ENCODE data around the gene ZNF503. TPM values are rescaled to one million over a fixed set of nuclear protein-coding genes. Genes with fewer than 3 reads are reported as not detected.

The ZNF503 gene
- total and polyA plus RNA-seq, 2 experiments from 2014 or later = 0.21 TPM; not detected in 1

- H3K9me2 ChIP-seq (ENCODE audit: insufficient read depth) = no peaks in the 10 kb centered on the region
- peaks cover 10% of the 10 kb centered on the region for H3K27me3 Mint-ChIP-seq (ENCODE audit: insufficient read depth, low read depth, poor library complexity)
- no peaks in the 10 kb centered on the region; the same call in 2 of the 3 replicates for H3K9me3 Mint-ChIP-seq
- no peak for ATAC-seq
- no peak overlapping the region for H2AFZ ChIP-seq
- H3K27ac Mint-ChIP-seq = no peak overlapping the region
- no peaks in the 10 kb centered on the region for H3K79me2 ChIP-seq (replicated peaks; ENCODE audit: insufficient read depth)
- H3K27me3 ChIP-seq (ENCODE audit: insufficient read depth) = no peaks in the 10 kb centered on the region
- DNase-seq (ENCODE audit: low spot score) = no peak
- H3K36me3 Mint-ChIP-seq (ENCODE audit: low read depth) = no peaks in the 10 kb centered on the region
- H3K36me3 ChIP-seq (ENCODE audit: insufficient read depth) = no peaks in the 10 kb centered on the region
- no peak overlapping the region for H3K27ac ChIP-seq (ENCODE audit: low read depth)
- H3K4me1 Mint-ChIP-seq = no peaks in the 10 kb centered on the region
- no peak overlapping the region for H3K4me3 Mint-ChIP-seq
- H3F3A ChIP-seq (replicated peaks; ENCODE audit: low read depth) = no peaks in the 10 kb centered on the region
- H4K20me1 ChIP-seq (replicated peaks; ENCODE audit: insufficient read depth) = no peaks in the 10 kb centered on the region
- no peak overlapping the region for H3K4me3 ChIP-seq
- no peak overlapping the region for H3K4me2 ChIP-seq
- no peaks in the 10 kb centered on the region for H3K4me1 ChIP-seq (ENCODE audit: insufficient read depth)
- no peak for TF ChIP-seq CREB1 (CRISPR knock-in tag; IDR thresholded peaks at IDR 0.05; ENCODE audit: low read depth)
- TF ChIP-seq, protein P1, sequence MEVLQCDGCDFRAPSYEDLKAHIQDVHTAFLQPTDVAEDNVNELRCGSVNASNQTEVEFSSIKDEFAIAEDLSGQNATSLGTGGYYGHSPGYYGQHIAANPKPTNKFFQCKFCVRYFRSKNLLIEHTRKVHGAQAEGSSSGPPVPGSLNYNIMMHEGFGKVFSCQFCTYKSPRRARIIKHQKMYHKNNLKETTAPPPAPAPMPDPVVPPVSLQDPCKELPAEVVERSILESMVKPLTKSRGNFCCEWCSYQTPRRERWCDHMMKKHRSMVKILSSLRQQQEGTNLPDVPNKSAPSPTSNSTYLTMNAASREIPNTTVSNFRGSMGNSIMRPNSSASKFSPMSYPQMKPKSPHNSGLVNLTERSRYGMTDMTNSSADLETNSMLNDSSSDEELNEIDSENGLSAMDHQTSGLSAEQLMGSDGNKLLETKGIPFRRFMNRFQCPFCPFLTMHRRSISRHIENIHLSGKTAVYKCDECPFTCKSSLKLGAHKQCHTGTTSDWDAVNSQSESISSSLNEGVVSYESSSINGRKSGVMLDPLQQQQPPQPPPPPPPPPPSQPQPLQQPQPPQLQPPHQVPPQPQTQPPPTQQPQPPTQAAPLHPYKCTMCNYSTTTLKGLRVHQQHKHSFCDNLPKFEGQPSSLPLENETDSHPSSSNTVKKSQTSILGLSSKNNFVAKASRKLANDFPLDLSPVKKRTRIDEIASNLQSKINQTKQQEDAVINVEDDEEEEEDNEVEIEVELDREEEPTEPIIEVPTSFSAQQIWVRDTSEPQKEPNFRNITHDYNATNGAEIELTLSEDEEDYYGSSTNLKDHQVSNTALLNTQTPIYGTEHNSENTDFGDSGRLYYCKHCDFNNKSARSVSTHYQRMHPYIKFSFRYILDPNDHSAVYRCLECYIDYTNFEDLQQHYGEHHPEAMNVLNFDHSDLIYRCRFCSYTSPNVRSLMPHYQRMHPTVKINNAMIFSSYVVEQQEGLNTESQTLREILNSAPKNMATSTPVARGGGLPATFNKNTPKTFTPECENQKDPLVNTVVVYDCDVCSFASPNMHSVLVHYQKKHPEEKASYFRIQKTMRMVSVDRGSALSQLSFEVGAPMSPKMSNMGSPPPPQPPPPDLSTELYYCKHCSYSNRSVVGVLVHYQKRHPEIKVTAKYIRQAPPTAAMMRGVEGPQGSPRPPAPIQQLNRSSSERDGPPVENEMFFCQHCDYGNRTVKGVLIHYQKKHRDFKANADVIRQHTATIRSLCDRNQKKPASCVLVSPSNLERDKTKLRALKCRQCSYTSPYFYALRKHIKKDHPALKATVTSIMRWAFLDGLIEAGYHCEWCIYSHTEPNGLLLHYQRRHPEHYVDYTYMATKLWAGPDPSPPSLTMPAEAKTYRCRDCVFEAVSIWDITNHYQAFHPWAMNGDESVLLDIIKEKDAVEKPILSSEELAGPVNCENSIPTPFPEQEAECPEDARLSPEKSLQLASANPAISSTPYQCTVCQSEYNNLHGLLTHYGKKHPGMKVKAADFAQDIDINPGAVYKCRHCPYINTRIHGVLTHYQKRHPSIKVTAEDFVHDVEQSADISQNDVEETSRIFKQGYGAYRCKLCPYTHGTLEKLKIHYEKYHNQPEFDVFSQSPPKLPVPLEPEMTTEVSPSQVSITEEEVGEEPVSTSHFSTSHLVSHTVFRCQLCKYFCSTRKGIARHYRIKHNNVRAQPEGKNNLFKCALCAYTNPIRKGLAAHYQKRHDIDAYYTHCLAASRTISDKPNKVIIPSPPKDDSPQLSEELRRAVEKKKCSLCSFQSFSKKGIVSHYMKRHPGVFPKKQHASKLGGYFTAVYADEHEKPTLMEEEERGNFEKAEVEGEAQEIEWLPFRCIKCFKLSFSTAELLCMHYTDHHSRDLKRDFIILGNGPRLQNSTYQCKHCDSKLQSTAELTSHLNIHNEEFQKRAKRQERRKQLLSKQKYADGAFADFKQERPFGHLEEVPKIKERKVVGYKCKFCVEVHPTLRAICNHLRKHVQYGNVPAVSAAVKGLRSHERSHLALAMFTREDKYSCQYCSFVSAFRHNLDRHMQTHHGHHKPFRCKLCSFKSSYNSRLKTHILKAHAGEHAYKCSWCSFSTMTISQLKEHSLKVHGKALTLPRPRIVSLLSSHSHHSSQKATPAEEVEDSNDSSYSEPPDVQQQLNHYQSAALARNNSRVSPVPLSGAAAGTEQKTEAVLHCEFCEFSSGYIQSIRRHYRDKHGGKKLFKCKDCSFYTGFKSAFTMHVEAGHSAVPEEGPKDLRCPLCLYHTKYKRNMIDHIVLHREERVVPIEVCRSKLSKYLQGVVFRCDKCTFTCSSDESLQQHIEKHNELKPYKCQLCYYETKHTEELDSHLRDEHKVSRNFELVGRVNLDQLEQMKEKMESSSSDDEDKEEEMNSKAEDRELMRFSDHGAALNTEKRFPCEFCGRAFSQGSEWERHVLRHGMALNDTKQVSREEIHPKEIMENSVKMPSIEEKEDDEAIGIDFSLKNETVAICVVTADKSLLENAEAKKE (CRISPR knock-in tag; IDR thresholded peaks at IDR 0.05) = no peak
- no peak for TF ChIP-seq CTCF (conservative IDR thresholded peaks at IDR 0.05; ENCODE audit: low read depth in 2 of 2)
- TF ChIP-seq ZNF114 (CRISPR knock-in tag; IDR thresholded peaks at IDR 0.05) = no peak
- TF ChIP-seq JUNB (IDR thresholded peaks at IDR 0.05; ENCODE audit: unreplicated experiment) = no peak
- no peak for TF ChIP-seq ZNF331 (CRISPR knock-in tag; IDR thresholded peaks at IDR 0.05; ENCODE audit: low read depth)
- no peak for TF ChIP-seq EZH2phosphoT487 (IDR thresholded peaks at IDR 0.05; ENCODE audit: unreplicated experiment)
- TF ChIP-seq, protein P2, sequence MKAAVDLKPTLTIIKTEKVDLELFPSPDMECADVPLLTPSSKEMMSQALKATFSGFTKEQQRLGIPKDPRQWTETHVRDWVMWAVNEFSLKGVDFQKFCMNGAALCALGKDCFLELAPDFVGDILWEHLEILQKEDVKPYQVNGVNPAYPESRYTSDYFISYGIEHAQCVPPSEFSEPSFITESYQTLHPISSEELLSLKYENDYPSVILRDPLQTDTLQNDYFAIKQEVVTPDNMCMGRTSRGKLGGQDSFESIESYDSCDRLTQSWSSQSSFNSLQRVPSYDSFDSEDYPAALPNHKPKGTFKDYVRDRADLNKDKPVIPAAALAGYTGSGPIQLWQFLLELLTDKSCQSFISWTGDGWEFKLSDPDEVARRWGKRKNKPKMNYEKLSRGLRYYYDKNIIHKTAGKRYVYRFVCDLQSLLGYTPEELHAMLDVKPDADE (IDR thresholded peaks at IDR 0.05) = no peak
- no peak for TF ChIP-seq NANOG (IDR thresholded peaks at IDR 0.05; ENCODE audit: borderline replicate concordance)
- TF ChIP-seq POLR2AphosphoS5 (IDR thresholded peaks at IDR 0.05; ENCODE audit: low read depth) = no peak
- no peak for TF ChIP-seq STAT1 (IDR thresholded peaks at IDR 0.05; ENCODE audit: unreplicated experiment)
- TF ChIP-seq, protein P3, sequence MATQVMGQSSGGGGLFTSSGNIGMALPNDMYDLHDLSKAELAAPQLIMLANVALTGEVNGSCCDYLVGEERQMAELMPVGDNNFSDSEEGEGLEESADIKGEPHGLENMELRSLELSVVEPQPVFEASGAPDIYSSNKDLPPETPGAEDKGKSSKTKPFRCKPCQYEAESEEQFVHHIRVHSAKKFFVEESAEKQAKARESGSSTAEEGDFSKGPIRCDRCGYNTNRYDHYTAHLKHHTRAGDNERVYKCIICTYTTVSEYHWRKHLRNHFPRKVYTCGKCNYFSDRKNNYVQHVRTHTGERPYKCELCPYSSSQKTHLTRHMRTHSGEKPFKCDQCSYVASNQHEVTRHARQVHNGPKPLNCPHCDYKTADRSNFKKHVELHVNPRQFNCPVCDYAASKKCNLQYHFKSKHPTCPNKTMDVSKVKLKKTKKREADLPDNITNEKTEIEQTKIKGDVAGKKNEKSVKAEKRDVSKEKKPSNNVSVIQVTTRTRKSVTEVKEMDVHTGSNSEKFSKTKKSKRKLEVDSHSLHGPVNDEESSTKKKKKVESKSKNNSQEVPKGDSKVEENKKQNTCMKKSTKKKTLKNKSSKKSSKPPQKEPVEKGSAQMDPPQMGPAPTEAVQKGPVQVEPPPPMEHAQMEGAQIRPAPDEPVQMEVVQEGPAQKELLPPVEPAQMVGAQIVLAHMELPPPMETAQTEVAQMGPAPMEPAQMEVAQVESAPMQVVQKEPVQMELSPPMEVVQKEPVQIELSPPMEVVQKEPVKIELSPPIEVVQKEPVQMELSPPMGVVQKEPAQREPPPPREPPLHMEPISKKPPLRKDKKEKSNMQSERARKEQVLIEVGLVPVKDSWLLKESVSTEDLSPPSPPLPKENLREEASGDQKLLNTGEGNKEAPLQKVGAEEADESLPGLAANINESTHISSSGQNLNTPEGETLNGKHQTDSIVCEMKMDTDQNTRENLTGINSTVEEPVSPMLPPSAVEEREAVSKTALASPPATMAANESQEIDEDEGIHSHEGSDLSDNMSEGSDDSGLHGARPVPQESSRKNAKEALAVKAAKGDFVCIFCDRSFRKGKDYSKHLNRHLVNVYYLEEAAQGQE (IDR thresholded peaks at IDR 0.05; ENCODE audit: unreplicated experiment) = no peak
These were observed 34.5 kb downstream of the ZNF503 start for GRCh38 chr10:75367021-75367487.
